Subcutaneous adipose tissue (tissue), 4 donors: ENCODE results near the gene ZNF763. TPM values are rescaled to one million over a fixed set of nuclear protein-coding genes. Genes with fewer than 3 reads are reported as not detected.

Experiments
- CTCF ChIP-seq: fragments of 450-650 bp; IDR thresholded peaks from one replicate; pipeline ENCODE4 v1.5.1; 2016; ENCODE audit warnings: low read depth, mild to moderate bottlenecking, control low read depth, antibody characterized with exemption, moderate library complexity
- total RNA-seq, 4 donors: library from RNA; depleted of rRNA; stranded (reverse); fragments of >200 nt; gene quantifications; one replicate each; pipeline ENCODE4 v1.1.0, GENCODE V29; 2016

ZNF763 gene
- total RNA-seq, 4 donors from 2014 or later = 3.2 to 7.5 (median 4.6) TPM

GRCh38 chr19:11964496-11964857, 363 bp upstream of the ZNF763 start:
- no peak for TF ChIP-seq CTCF

DNA sequence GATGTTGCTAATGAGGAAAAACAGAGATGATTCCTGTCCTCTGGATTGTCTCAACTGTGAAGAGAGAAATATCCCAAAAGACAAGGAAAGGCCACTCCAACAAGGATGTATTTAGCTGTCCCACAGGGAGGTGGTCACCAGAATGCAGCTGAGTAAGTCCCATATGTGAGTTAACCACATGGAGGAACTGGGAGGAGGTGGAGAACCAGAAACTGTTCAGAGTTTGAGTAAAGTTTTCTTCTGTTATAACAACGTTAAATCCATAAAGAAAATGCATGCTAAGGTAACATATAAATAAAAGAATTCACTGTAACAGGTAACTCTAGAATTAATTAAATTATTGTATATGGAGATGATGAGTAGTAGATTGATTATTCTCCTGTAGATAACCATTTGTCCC, 5.3 kb downstream of the ZNF763 start:
- no peak for TF ChIP-seq CTCF

DNA sequence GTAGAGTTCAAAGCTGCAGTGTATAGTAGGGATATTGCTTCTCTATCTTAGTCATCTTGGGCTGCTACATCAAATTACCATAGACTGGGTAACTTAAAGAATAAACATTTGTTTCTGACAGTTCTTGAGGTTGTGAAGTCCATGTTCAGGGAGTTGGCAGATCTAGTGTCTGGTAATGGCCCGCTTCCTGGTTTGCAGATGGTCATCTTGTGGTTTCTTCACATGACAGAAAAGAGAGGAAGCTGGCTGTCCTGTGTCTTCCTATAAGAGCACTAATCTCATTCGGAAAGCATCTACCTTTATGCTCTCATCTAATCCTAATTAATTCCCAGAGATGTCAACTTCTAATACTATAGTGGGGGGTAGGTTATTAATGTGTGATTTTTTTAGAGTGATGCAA, 6.2 kb downstream of the ZNF763 start:
- no peak for TF ChIP-seq CTCF

DNA sequence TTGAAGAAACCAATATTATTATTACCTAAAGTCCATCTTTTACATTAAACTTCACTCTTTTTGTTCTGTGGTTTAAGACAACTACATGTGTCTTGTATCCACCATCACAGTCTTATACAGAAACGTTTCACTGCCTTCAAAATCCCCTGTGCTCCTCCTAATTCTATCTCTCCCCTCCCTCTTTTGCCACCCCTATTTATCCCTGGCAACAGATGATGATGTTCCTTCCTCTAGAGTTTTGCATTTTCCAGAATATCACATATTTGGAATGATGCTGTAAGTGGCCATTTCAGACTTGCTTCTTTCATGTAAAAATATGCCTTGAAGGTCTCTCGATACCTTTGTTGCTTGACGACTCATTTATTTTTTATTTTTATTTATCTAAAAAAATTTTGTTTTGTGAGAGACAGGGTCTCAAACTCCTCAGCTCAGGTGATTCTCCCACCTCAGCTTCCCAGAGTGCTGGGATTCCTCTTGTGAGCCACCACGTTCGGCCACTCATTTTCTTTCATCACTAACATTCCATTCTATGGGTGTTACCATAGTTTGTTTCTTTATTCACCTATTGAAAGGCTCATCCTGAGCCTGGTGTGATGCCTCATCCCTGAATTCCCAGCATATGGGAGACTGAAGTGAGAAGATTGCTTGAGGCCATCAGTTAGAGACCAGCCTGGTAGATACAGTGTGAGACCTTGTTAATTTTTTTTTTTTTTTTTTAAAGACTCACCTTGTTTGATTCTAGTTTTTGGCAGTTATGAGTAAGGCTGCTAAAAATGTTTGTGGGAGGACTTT, 8.4 kb downstream of the ZNF763 start:
- no peak for TF ChIP-seq CTCF

DNA sequence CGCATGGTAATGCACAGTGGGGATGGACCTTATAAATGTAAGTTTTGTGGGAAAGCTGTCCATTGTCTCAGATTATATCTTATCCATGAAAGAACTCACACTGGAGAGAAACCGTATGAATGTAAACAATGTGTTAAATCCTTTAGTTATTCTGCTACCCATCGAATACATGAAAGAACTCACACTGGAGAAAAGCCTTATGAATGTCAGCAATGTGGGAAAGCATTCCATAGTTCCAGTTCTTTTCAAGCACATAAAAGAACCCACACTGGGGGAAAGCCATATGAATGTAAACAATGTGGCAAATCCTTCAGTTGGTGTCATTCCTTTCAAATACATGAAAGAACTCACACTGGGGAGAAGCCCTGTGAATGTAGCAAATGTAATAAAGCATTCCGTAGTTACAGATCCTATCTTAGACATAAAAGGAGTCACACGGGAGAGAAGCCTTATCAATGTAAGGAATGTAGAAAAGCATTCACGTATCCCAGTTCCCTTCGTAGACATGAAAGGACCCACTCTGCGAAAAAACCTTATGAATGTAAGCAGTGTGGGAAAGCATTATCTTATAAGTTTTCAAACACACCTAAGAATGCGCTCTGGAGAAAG, 13.8 kb downstream of the ZNF763 start:
- no peak for TF ChIP-seq CTCF

DNA sequence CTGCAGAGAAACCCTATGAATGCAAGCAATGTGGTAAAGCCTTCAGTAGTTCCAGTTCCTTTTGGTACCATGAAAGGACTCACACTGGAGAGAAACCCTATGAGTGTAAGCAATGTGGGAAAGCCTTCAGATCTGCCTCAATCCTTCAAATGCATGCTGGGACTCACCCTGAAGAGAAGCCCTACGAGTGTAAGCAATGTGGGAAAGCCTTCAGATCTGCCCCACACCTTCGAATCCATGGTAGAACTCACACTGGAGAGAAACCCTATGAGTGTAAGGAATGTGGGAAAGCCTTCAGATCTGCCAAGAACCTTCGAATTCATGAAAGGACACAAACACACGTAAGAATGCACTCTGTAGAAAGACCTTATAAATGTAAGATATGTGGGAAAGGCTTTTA, 14.7 kb downstream of the ZNF763 start:
- no peak for TF ChIP-seq CTCF

GRCh38 chr19:11982526-11982925, 17.7 kb downstream of the ZNF763 start:
- TF ChIP-seq CTCF = no peak
